ENCODE data around the gene FNDC3B. TPM values are rescaled to one million over a fixed set of nuclear protein-coding genes. Genes with fewer than 3 reads are reported as not detected.

Gene FNDC3B
- total RNA-seq, 1 donor from 2014 or later, result 153 TPM

GRCh38 chr3:172079326-172079976 is 40.1 kb downstream of the FNDC3B start:
- Histone ChIP-seq H3K27ac (no peak overlapping the region), H3K36me3 (no peaks in the 10 kb centered on the region), H3K4me1 (peaks cover 10% of the 10 kb centered on the region), H3K4me3 (no peak overlapping the region), H3K9me3 (no peaks in the 10 kb centered on the region), H3K27me3 (ENCODE audit: low read depth) (no peaks in the 10 kb centered on the region)
- intact Hi-C loops (cut with DNase I), result no loop called here
- ATAC-seq (no peak), DNase-seq (no peak)
- TF ChIP-seq CTCF (IDR thresholded peaks at IDR 0.05), result no peak

GRCh38 chr3:172080503-172080902 is 41.1 kb downstream of the FNDC3B start:
- Histone ChIP-seq H3K4me1 (no peaks in the 10 kb centered on the region), H3K9me3 (no peaks in the 10 kb centered on the region), H3K27ac (no peak overlapping the region), H3K27me3 (ENCODE audit: low read depth) (no peaks in the 10 kb centered on the region), H3K4me3 (no peak overlapping the region), H3K36me3 (no peaks in the 10 kb centered on the region)
- intact Hi-C loops (cut with DNase I), result no loop called here
- no peak for DNase-seq
- no peak for TF ChIP-seq CTCF (IDR thresholded peaks at IDR 0.05)
- no peak for ATAC-seq

- Histone ChIP-seq H3K27me3 (ENCODE audit: low read depth) (no peaks in the 10 kb centered on the region), H3K36me3 (no peaks in the 10 kb centered on the region), H3K4me1 (peaks cover 6% of the 10 kb centered on the region), H3K27ac (peak overlapping the region; percentile 7), H3K4me3 (no peak overlapping the region), H3K9me3 (no peaks in the 10 kb centered on the region)
- DNase-seq (no peak), ATAC-seq (peak; percentile 54 to 66)
- intact Hi-C loops (cut with DNase I), result no loop called here
- no peak for TF ChIP-seq CTCF (IDR thresholded peaks at IDR 0.05)
Observed at GRCh38 chr3:172082269-172082668, 42.9 kb downstream of the FNDC3B start.

GRCh38 chr3:172082820-172083513 is 43.6 kb downstream of the FNDC3B start:
- DNase-seq, result no peak
- peaks cover 13% of the 10 kb centered on the region for H3K4me1 ChIP-seq
- H3K4me3 ChIP-seq, result no peak overlapping the region
- no peaks in the 10 kb centered on the region for H3K9me3 ChIP-seq
- intact Hi-C loops (cut with DNase I), result no loop called here
- H3K36me3 ChIP-seq, result no peaks in the 10 kb centered on the region
- no peak for TF ChIP-seq CTCF (IDR thresholded peaks at IDR 0.05)
- ATAC-seq, result no peak
- no peaks in the 10 kb centered on the region for H3K27me3 ChIP-seq (ENCODE audit: low read depth)
- peak overlapping the region; percentile 7 for H3K27ac ChIP-seq

GRCh38 chr3:172083995-172084409 is 44.6 kb downstream of the FNDC3B start:
- ATAC-seq, result no peak
- Histone ChIP-seq H3K27ac (no peak overlapping the region), H3K4me3 (no peak overlapping the region), H3K4me1 (peaks cover 17% of the 10 kb centered on the region), H3K9me3 (no peaks in the 10 kb centered on the region), H3K36me3 (no peaks in the 10 kb centered on the region), H3K27me3 (ENCODE audit: low read depth) (no peaks in the 10 kb centered on the region)
- no peak for DNase-seq
- intact Hi-C loops (cut with DNase I), result no loop called here
- no peak for TF ChIP-seq CTCF (IDR thresholded peaks at IDR 0.05)
